GM23338 (cell line): ENCODE measurements around the gene MTHFR. TPM values are rescaled to one million over a fixed set of nuclear protein-coding genes. Genes with fewer than 3 reads are reported as not detected.

ENCODE experiments used
- ATAC-seq: fragments of 200-7000 bp; cut with Tn5 transposase; 3 replicates; pipeline ENCODE4 v1.9.1; 2020
- DNase-seq: peaks from one replicate; pipeline ENCODE4 v3.0.0-alpha.2; 2015; ENCODE audit warnings: low spot score
- H2AFZ ChIP-seq: fragments of 200-600 bp; sonication (generic); 2 replicates; pipeline ENCODE4 v1.8.0; 2016; ENCODE audit warnings: antibody characterized with exemption, mild to moderate bottlenecking, moderate library complexity
- H3F3A ChIP-seq: fragments of 200-600 bp; sonication (generic); replicated peaks from 2 replicates; pipeline ENCODE4 v1.8.0; 2017; ENCODE audit warnings: antibody characterized with exemption, mixed run types, low read depth
- H3K27ac ChIP-seq: fragments of 200-600 bp; sonication (generic); 2 replicates; pipeline ENCODE4 v1.6.1; 2016; ENCODE audit warnings: low read depth
- H3K27me3 ChIP-seq: fragments of 200-600 bp; sonication (generic); 2 replicates; pipeline ENCODE4 v1.8.0; 2016; ENCODE audit warnings: mild to moderate bottlenecking, mixed run types, moderate library complexity; ENCODE audit not compliant: insufficient read depth
- H3K36me3 ChIP-seq: fragments of 200-600 bp; sonication (generic); 2 replicates; pipeline ENCODE4 v1.8.0; 2016; ENCODE audit warnings: mild to moderate bottlenecking; ENCODE audit not compliant: insufficient read depth
- H3K4me1 ChIP-seq: fragments of 200-600 bp; sonication (generic); 2 replicates; pipeline ENCODE4 v1.8.0; 2016; ENCODE audit warnings: mild to moderate bottlenecking, moderate library complexity; ENCODE audit not compliant: insufficient read depth
- H3K4me2 ChIP-seq: fragments of 200-600 bp; sonication (generic); 2 replicates; pipeline ENCODE4 v1.7.1; 2017; ENCODE audit warnings: mixed run types
- H3K4me3 ChIP-seq: fragments of 200-600 bp; sonication (generic); 2 replicates; pipeline ENCODE4 v1.6.1; 2016; ENCODE audit warnings: mixed run types
- H3K79me2 ChIP-seq: fragments of 200-600 bp; sonication (generic); replicated peaks from 2 replicates; pipeline ENCODE4 v1.8.0; 2017; ENCODE audit warnings: mild to moderate bottlenecking; ENCODE audit not compliant: insufficient read depth
- H3K9me2 ChIP-seq: fragments of 200-600 bp; sonication (generic); 2 replicates; pipeline ENCODE4 v1.8.0; 2017; ENCODE audit not compliant: insufficient read depth
- H4K20me1 ChIP-seq: fragments of 200-600 bp; sonication (generic); replicated peaks from 2 replicates; pipeline ENCODE4 v1.8.0; 2017; ENCODE audit warnings: mild to moderate bottlenecking; ENCODE audit not compliant: insufficient read depth
- H3K27ac Mint-ChIP-seq: 2 replicates; pipeline ENCODE4 v1.8.0; 2020; ENCODE audit warnings: inconsistent platforms, mild to moderate bottlenecking, moderate library complexity, mixed read lengths
- H3K27me3 Mint-ChIP-seq: 3 replicates; pipeline ENCODE4 v1.8.0; 2022; ENCODE audit warnings: low read depth, mild to moderate bottlenecking, moderate library complexity, mixed read lengths, inconsistent platforms; ENCODE audit not compliant: insufficient read depth, poor library complexity
- H3K36me3 Mint-ChIP-seq: 3 replicates; pipeline ENCODE4 v1.8.0; 2021; ENCODE audit warnings: low read depth, mild to moderate bottlenecking, inconsistent platforms, moderate library complexity, mixed read lengths
- H3K4me1 Mint-ChIP-seq: 3 replicates; pipeline ENCODE4 v1.8.0; 2020; ENCODE audit warnings: mild to moderate bottlenecking, inconsistent platforms, mixed read lengths
- H3K4me3 Mint-ChIP-seq: 3 replicates; pipeline ENCODE4 v1.8.0; 2021; ENCODE audit warnings: moderate library complexity, mild to moderate bottlenecking, inconsistent platforms, mixed read lengths
- H3K9me3 Mint-ChIP-seq: 3 replicates; pipeline ENCODE4 v1.8.0; 2020; ENCODE audit warnings: moderate library complexity, mild to moderate bottlenecking, inconsistent platforms, mixed read lengths
- CREB1 ChIP-seq: fragments of 250-450 bp; sonication (Bioruptor Pico); IDR thresholded peaks from 2 replicates; pipeline ENCODE4 v1.5.0; 2020; ENCODE audit warnings: low read depth, mild to moderate bottlenecking, moderate library complexity
- CTCF ChIP-seq, 2 experiments: fragments of 200-600 bp in 1 of 2; sonication (generic) in 1 of 2; conservative IDR thresholded peaks; 2 replicates each; pipeline versions ENCODE4 v1.5.1 to v1.6.1; 2016 to 2017; ENCODE audit warnings: antibody characterized with exemption in 2 of 2, low read depth in 2 of 2, mild to moderate bottlenecking in 2 of 2, moderate library complexity in 1 of 2
- ETS1 ChIP-seq: IDR thresholded peaks from 2 replicates; pipeline ENCODE4 v1.6.1; 2016; ENCODE audit warnings: antibody characterized with exemption
- EZH2 ChIP-seq: fragments of 200-600 bp; sonication (generic); IDR thresholded peaks from one replicate; pipeline ENCODE4 v1.8.0; 2017; ENCODE audit warnings: antibody characterized with exemption, mild to moderate bottlenecking, low read depth; ENCODE audit not compliant: unreplicated experiment
- JUNB ChIP-seq: IDR thresholded peaks from one replicate; pipeline ENCODE4 v1.6.1; 2016; ENCODE audit warnings: antibody characterized with exemption; ENCODE audit not compliant: unreplicated experiment
- POLR2AphosphoS5 ChIP-seq: IDR thresholded peaks from 2 replicates; pipeline ENCODE4 v1.6.1; 2016; ENCODE audit warnings: antibody characterized with exemption, low read depth
- REST ChIP-seq: IDR thresholded peaks from one replicate; pipeline ENCODE4 v1.6.1; 2018; ENCODE audit warnings: antibody characterized with exemption; ENCODE audit not compliant: unreplicated experiment
- STAT1 ChIP-seq: IDR thresholded peaks from one replicate; pipeline ENCODE4 v1.6.1; 2016; ENCODE audit warnings: antibody characterized with exemption; ENCODE audit not compliant: unreplicated experiment
- ZNF462 ChIP-seq: fragments of 250-450 bp; sonication (Bioruptor Pico); IDR thresholded peaks from 2 replicates; pipeline ENCODE4 v1.5.0; 2020; ENCODE audit warnings: mild to moderate bottlenecking, moderate library complexity
- polyA plus RNA-seq: library from polyadenylated mRNA; unstranded; fragments of >200 nt; fragmentation: Nextera tagmentation; extraction: Ambion mirVana; gene quantifications from 2 replicates; pipeline ENCODE4 v1.2.1, GENCODE V29; 2016
- total RNA-seq: library from RNA; depleted of rRNA; stranded (reverse); fragments of >200 nt; shearing (Covaris generic); gene quantifications from 2 replicates; pipeline ENCODE4 v1.2.3, GENCODE V29; 2014

The MTHFR gene
- total and polyA plus RNA-seq, 2 experiments from 2014 or later, result 6.9 to 21.6 TPM

- no peak for TF ChIP-seq STAT1
- TF ChIP-seq CREB1 (CRISPR knock-in tag), result no peak
- no peak for TF ChIP-seq ZNF462 (CRISPR knock-in tag)
- no peak for TF ChIP-seq REST
- TF ChIP-seq CTCF (conservative IDR thresholded peaks at IDR 0.05; ENCODE audit: low read depth in 2 of 2), result no peak
- no peak for TF ChIP-seq POLR2AphosphoS5
- no peak for TF ChIP-seq EZH2
- TF ChIP-seq JUNB, result no peak
- no peak for TF ChIP-seq ETS1
- Histone ChIP-seq H2AFZ (no peak overlapping the region; the same call in 1 of the 2 replicates), H3K4me2 (no peak overlapping the region), H3K27me3 (no peaks in the 10 kb centered on the region), H4K20me1 (no peaks in the 10 kb centered on the region), H3K36me3 (no peaks in the 10 kb centered on the region), H3K27ac (no peak overlapping the region), H3F3A (peaks cover 2% of the 10 kb centered on the region; the same call in 1 of the 2 replicates), H3K79me2 (no peaks in the 10 kb centered on the region), H3K4me3 (no peak overlapping the region), H3K4me1 (no peaks in the 10 kb centered on the region), H3K9me2 (no peaks in the 10 kb centered on the region)
- DNase-seq (no peak), ATAC-seq (no peak)
- H3K36me3 Mint-ChIP-seq, result no peaks in the 10 kb centered on the region
- H3K27ac Mint-ChIP-seq, result no peak overlapping the region
- H3K4me3 Mint-ChIP-seq, result no peak overlapping the region
- H3K4me1 Mint-ChIP-seq, result peaks cover 3% of the 10 kb centered on the region; the same call in 1 of the 3 replicates
- peaks cover 15% of the 10 kb centered on the region for H3K27me3 Mint-ChIP-seq
- H3K9me3 Mint-ChIP-seq, result no peaks in the 10 kb centered on the region
Measured at GRCh38 chr1:11771481-11772043, 34.2 kb downstream of the MTHFR start.
